ENCODE data around the gene SLC2A4. TPM values are rescaled to one million over a fixed set of nuclear protein-coding genes. Genes with fewer than 3 reads are reported as not detected.
A peak's percentile ranks its signal among the peaks of the same experiment; 100 is the strongest.

SLC2A4 gene
- total RNA-seq, 1 donor from 2014 or later: 146 TPM

DNA sequence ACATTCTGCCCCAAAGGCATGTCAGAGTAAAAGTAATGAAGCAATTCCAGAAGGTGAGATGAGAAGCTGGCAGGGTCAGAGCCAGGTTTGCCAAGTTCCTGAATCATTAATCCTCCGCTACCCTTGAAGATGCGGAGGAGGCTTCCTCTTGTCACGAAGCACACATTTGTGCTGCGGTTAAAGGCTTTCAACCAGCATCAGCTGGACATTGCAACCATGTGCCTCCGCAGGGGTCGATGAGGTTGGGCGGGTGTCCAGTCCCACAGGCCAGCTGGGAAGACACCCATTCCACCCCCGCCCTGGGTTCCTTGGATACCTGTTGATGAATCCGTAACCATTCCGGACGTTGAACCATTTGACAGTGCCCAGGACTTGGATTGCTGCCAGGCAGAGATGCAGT, 11.6 kb downstream of the SLC2A4 start:
- DNase-seq: no peak
- intact Hi-C loops (cut with micrococcal nuclease): no loop called here

DNA sequence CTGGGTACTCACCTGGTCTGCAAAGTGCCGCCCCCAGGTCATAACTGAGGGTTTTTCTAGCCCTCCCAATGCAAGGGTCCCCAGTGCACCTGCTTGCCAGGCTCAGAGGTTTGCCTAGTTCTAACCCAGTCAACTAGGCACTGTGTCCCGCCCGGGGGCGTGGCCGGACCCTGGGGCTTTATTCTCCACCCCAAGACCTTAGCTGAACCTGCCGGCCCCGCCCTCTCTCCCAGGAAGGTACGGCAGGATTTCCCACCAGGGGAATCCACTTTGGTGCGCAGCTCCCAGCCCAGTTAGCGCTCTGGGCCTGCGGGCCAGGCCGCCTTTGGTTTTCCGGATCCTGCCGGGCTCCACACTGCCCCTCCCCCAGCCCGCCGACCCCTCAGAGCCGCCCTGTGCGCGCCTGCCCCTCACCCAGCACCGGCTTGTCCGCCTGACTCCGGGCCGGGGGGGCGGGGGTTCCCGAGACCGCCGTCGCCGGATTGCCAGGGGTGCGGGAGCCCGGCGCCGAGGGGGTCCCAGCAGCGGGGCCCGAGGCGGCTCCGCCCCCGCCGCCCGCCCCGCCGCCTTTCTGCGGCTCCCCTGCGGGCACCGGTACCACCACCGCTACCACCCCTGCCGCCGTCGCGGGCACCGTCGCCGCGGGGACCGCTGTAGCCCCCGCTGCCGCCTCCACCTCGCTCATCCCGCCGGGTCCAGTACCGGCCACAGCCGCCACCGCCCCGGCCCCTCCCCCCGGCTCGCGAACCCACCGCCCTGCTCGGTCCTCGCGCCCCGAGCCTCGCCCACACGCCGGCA, 12.5 kb downstream of the SLC2A4 start:
- intact Hi-C loops (cut with micrococcal nuclease): no loop called here
- H3K36me3 ChIP-seq: no peaks in the 10 kb centered on the region
- peak overlapping the region; percentile 50 for H3K4me3 ChIP-seq
- DNase-seq: no peak
- H3K27me3 ChIP-seq (ENCODE audit: low read depth): peaks cover 68% of the 10 kb centered on the region
- TF ChIP-seq, protein P1, sequence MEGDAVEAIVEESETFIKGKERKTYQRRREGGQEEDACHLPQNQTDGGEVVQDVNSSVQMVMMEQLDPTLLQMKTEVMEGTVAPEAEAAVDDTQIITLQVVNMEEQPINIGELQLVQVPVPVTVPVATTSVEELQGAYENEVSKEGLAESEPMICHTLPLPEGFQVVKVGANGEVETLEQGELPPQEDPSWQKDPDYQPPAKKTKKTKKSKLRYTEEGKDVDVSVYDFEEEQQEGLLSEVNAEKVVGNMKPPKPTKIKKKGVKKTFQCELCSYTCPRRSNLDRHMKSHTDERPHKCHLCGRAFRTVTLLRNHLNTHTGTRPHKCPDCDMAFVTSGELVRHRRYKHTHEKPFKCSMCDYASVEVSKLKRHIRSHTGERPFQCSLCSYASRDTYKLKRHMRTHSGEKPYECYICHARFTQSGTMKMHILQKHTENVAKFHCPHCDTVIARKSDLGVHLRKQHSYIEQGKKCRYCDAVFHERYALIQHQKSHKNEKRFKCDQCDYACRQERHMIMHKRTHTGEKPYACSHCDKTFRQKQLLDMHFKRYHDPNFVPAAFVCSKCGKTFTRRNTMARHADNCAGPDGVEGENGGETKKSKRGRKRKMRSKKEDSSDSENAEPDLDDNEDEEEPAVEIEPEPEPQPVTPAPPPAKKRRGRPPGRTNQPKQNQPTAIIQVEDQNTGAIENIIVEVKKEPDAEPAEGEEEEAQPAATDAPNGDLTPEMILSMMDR (IDR thresholded peaks at IDR 0.05; ENCODE audit: borderline replicate concordance): no peak
- no peaks in the 10 kb centered on the region for H3K9me3 ChIP-seq (replicated peaks)
- H3K27ac ChIP-seq (replicated peaks): peak overlapping the region; percentile 87
- H3K4me1 ChIP-seq: peaks cover 73% of the 10 kb centered on the region

More for the DNA sequence above, 11.6 kb downstream of the SLC2A4 start:
- TF ChIP-seq, protein P1 (IDR thresholded peaks at IDR 0.05; ENCODE audit: borderline replicate concordance): no peak
- no peak overlapping the region for H3K4me3 ChIP-seq
- peak overlapping the region; percentile 67 for H3K27ac ChIP-seq (replicated peaks)
- peaks cover 68% of the 10 kb centered on the region for H3K27me3 ChIP-seq (ENCODE audit: low read depth)
- no peaks in the 10 kb centered on the region for H3K36me3 ChIP-seq
- H3K9me3 ChIP-seq (replicated peaks): no peaks in the 10 kb centered on the region
- H3K4me1 ChIP-seq: peaks cover 74% of the 10 kb centered on the region

DNA sequence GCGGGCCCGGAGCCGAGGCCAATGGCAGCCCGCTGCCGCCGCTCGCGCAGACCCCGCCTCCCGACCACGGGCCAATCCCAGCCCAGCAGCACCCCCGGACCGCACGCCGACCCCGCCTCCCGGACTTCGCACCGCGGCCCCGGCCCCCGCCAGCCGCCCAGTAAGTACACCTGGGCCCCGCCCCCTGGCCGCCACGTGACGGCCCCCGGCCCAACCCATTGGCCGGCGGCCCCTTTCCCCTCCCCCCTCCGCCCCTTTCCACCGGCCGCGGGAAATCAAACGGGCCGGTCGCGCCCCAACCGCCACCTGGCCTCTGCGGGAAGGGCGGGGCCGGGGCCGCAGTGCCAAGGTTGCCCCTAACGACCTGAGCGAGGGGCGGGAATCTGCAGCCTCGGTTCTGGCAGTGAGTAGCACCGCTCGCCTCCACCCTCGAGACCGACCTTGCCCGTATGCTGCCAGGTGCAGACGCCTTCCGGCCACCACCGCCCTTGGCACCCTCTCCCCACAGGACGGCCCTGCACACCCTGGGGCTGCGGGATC, 13.2 kb downstream of the SLC2A4 start, which contains the start of gene YBX2:
TSS of gene YBX2 (minus strand) at position 26 of the 540 bp plus-strand sequence. CDS start 139 bp downstream, outside the sequence.
- no peaks in the 10 kb centered on the region for H3K9me3 ChIP-seq (replicated peaks)
- DNase-seq: peak; percentile 64
- H3K4me3 ChIP-seq: peak within 1 kb of the TSS; percentile 50
- intact Hi-C loops (cut with micrococcal nuclease): no loop called here
- H3K36me3 ChIP-seq: no peaks in the 10 kb centered on the region
- TF ChIP-seq, protein P1 (IDR thresholded peaks at IDR 0.05; ENCODE audit: borderline replicate concordance): no peak
- peak within 1 kb of the TSS; percentile 87 for H3K27ac ChIP-seq (replicated peaks)
- peaks cover 72% of the 10 kb centered on the region for H3K4me1 ChIP-seq
- peaks cover 63% of the 10 kb centered on the region for H3K27me3 ChIP-seq (ENCODE audit: low read depth)

DNA sequence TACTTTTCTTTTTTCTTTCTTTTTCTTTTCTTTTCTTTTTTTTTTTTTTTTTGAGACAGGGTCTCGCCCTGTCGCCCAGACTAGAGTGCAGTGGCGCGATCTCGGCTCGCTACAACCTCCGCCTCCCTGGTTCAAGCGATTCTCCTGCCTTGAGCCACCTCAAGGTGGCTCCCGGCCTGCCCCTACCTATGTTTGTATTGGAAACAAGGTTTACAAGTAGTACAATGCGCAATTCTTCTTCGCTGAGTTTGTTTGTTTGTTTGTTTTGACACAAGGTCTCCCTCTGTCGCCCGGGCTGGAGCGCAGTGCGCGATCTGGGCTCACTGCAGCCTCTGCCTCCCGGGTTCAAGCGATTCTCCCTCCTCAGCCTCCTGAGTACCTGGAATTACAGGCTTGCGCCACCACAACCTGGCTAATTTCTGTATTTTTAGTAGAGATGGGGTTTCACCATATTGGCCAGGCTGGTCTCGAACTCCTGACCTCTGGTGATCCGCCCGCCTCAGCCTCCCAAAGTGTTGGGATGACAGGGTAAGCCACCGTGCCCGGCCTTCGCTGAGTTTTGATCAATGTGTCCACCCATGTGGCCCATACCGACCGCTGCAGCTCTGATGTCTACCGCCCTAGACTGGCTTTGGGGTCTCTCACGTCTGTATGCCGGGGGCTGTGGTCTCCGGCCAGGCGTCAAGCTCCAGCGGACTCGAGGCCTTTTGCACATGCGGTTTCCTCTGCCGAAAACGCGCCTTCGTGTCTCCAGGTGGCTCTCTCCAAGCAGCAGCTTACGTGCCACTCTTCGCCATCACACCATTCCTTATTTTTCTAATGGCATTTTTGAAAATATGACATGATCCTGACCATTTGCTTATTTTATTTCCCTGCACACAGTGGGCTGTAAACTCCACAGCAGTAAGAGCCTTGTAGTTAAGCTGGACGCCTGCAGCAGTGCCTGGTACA, 14.0 kb downstream of the SLC2A4 start:
- no peak for DNase-seq
- Histone ChIP-seq H3K27me3 (ENCODE audit: low read depth) (peaks cover 55% of the 10 kb centered on the region), H3K36me3 (no peaks in the 10 kb centered on the region), H3K4me1 (peaks cover 64% of the 10 kb centered on the region), H3K4me3 (peak overlapping the region; percentile 50), H3K27ac (replicated peaks) (peak overlapping the region; percentile 87), H3K9me3 (replicated peaks) (no peaks in the 10 kb centered on the region)
- TF ChIP-seq, protein P1 (IDR thresholded peaks at IDR 0.05; ENCODE audit: borderline replicate concordance): no peak
- intact Hi-C loops (cut with micrococcal nuclease): no loop called here

DNA sequence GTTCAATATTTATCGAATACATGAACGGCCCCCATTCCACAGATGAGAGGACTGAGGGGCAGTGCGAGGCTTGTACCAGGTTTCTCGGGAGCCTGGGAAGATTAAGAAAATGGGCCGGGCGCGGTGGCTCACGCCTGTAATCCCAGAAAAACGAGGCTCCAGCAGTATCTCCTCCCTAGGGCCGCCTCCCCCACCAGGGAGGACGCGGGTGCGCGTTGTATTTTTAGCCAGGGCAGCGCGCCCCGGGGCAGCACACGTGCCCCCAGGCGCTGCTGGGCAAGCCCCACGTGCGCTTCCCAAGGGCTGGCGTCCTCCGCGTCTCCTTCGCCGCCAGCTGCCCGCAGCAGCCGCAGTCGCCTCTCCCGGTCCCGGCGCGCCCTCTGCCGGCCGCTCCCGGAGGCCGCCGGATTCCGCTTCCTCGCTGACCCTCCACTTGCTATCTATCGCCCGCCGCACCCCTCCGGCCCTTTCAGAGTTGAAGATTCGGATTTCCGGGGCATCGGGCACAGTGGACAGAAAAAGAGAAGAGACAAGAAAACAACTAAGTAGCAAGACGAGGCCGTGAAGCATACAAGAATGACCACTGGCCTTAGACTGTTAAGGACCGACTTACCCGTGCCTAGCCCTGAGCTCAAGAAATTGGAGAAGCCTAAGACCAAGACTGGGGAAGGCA, 14.8 kb downstream of the SLC2A4 start:
- H3K27ac ChIP-seq (replicated peaks): peak overlapping the region; percentile 87
- peaks cover 56% of the 10 kb centered on the region for H3K4me1 ChIP-seq
- DNase-seq: peak; percentile 86
- TF ChIP-seq, protein P1 (IDR thresholded peaks at IDR 0.05; ENCODE audit: borderline replicate concordance): peak; percentile 94
- no peaks in the 10 kb centered on the region for H3K9me3 ChIP-seq (replicated peaks)
- no peaks in the 10 kb centered on the region for H3K36me3 ChIP-seq
- peak overlapping the region; percentile 50 for H3K4me3 ChIP-seq
- H3K27me3 ChIP-seq (ENCODE audit: low read depth): peaks cover 47% of the 10 kb centered on the region
- intact Hi-C loops (cut with micrococcal nuclease): no loop called here

All from left ventricle myocardium inferior (tissue), 1 donor.